CD4-positive, alpha-beta memory T cell (primary cell): ENCODE data around the gene P2RY2. TPM values are rescaled to one million over a fixed set of nuclear protein-coding genes. Genes with fewer than 3 reads are reported as not detected.
A peak's percentile ranks its signal among the peaks of the same experiment; 100 is the strongest.

Experiments used
- CTCF ChIA-PET: fragments of 350-600 bp; sonication (Branson Sonifier 250); formaldehyde crosslinking; loops from one replicate; lab custom pipeline; 2021; ENCODE audit warnings: inconsistent platforms; ENCODE audit not compliant: partially characterized antibody; lab: Charles Lee
- POLR2A ChIA-PET: fragments of 350-600 bp; sonication (Branson Sonifier 250); formaldehyde crosslinking; loops from one replicate; lab custom pipeline; 2021; ENCODE audit not compliant: partially characterized antibody; lab: Charles Lee
- DNase-seq, 5 donors: peaks; one replicate each; pipeline versions ENCODE4 v3.0.0 to v3.0.0-alpha.2; 2020 to 2022; ENCODE audit warnings: mixed read lengths in 1 of 5
- H3K27ac ChIP-seq: one replicate; pipeline ENCODE4 v1.7.0; 2013; ENCODE audit warnings: low read depth, low read length
- H3K27me3 ChIP-seq: 2 replicates; pipeline ENCODE4 v1.7.0; 2013; ENCODE audit warnings: mild to moderate bottlenecking, low read length, moderate library complexity; ENCODE audit not compliant: insufficient read depth
- H3K36me3 ChIP-seq: 2 replicates; pipeline ENCODE4 v1.7.0; 2013; ENCODE audit warnings: mild to moderate bottlenecking, low read length, moderate library complexity; ENCODE audit not compliant: insufficient read depth
- H3K4me1 ChIP-seq: 2 replicates; pipeline ENCODE4 v1.7.0; 2013; ENCODE audit warnings: mild to moderate bottlenecking, low read length, moderate library complexity; ENCODE audit not compliant: insufficient read depth
- H3K4me3 ChIP-seq, 2 donors: one replicate each; pipeline ENCODE4 v1.7.0; 2013; ENCODE audit warnings: low read length in 2 of 2, mild to moderate bottlenecking in 1 of 2
- H3K9me3 ChIP-seq, 2 donors: one replicate each; pipeline ENCODE4 v1.7.0; 2013; ENCODE audit warnings: low read length in 2 of 2, control low read depth in 1 of 2; ENCODE audit not compliant: control insufficient read depth in 1 of 2
- H3K27ac Mint-ChIP-seq, 7 donors: one replicate each; pipeline ENCODE4 v1.8.0; 2020 to 2021; ENCODE audit warnings: mixed read lengths in 7 of 7, mild to moderate bottlenecking in 6 of 7, inconsistent platforms in 3 of 7, moderate library complexity in 3 of 7
- H3K27me3 Mint-ChIP-seq, 2 donors: one replicate each; pipeline ENCODE4 v1.8.0; 2020 to 2021; ENCODE audit warnings: mixed read lengths in 2 of 2
- H3K36me3 Mint-ChIP-seq, 2 donors: one replicate each; pipeline ENCODE4 v1.8.0; 2020 to 2021; ENCODE audit warnings: mixed read lengths in 2 of 2, inconsistent platforms in 1 of 2, mild to moderate bottlenecking in 1 of 2
- H3K4me1 Mint-ChIP-seq, 4 donors: one replicate each; pipeline ENCODE4 v1.8.0; 2020 to 2021; ENCODE audit warnings: mixed read lengths in 4 of 4, mild to moderate bottlenecking in 1 of 4
- H3K4me3 Mint-ChIP-seq, 8 donors: one replicate each; pipeline ENCODE4 v1.8.0; 2020 to 2021; ENCODE audit warnings: mixed read lengths in 8 of 8, mild to moderate bottlenecking in 7 of 8, moderate library complexity in 6 of 8, inconsistent platforms in 3 of 8
- H3K9me3 Mint-ChIP-seq, 8 donors: one replicate each; pipeline ENCODE4 v1.8.0; 2020 to 2021; ENCODE audit warnings: mixed read lengths in 8 of 8, mild to moderate bottlenecking in 5 of 8, inconsistent platforms in 3 of 8, moderate library complexity in 1 of 8
- intact Hi-C: fragments of 100-400 bp; cut with micrococcal nuclease; formaldehyde crosslinking; loops from one replicate; pipeline ENCODE4 v1.15.1; 2023
- polyA plus RNA-seq, 2 donors: library from polyadenylated mRNA; unstranded; fragments of 300-500 nt; fragmentation: Illumina TruSeq; gene quantifications; one replicate each; pipeline ENCODE4 v1.2.3, GENCODE V29; 2021
- total RNA-seq, 2 experiments: library from RNA; stranded (reverse); gene quantifications; one replicate each; pipeline ENCODE4 v1.2.3, GENCODE V29; 2021

The P2RY2 gene
- total and polyA plus RNA-seq, 4 experiments from 2014 or later = not detected

- CTCF ChIA-PET = no interaction called here
- H3K27ac Mint-ChIP-seq = no peak overlapping the region
Measured at GRCh38 chr11:73221996-73222395, 3.9 kb downstream of the P2RY2 start.

GRCh38 chr11:73223998-73224730 is 6.1 kb downstream of the P2RY2 start:
- POLR2A ChIA-PET = no interaction called here
- Mint-ChIP-seq H3K36me3 (no peaks in the 10 kb centered on the region), H3K27me3 (peaks cover 4 to 15% of the 10 kb centered on the region in 2 donors)

More at GRCh38 chr11:73221996-73222395, 3.9 kb downstream of the P2RY2 start:
- H3K36me3 Mint-ChIP-seq = no peaks in the 10 kb centered on the region
- H3K4me3 ChIP-seq = no peak overlapping the region
- no peaks in the 10 kb centered on the region for H3K27me3 ChIP-seq
- H3K36me3 ChIP-seq = no peaks in the 10 kb centered on the region
- no peaks in the 10 kb centered on the region for H3K9me3 ChIP-seq
- H3K27ac ChIP-seq = no peak overlapping the region
- POLR2A ChIA-PET = no interaction called here
- H3K9me3 Mint-ChIP-seq = no peaks in the 10 kb centered on the region
- peaks cover 7 to 16% (median 10%) of the 10 kb centered on the region in 4 donors for H3K4me1 Mint-ChIP-seq
- no peak for DNase-seq
- intact Hi-C loops = no loop called here
- no peaks in the 10 kb centered on the region for H3K4me1 ChIP-seq
- peaks cover 11 to 18% of the 10 kb centered on the region in 2 donors for H3K27me3 Mint-ChIP-seq
- no peak overlapping the region for H3K4me3 Mint-ChIP-seq

GRCh38 chr11:73225001-73225686 is 7.1 kb downstream of the P2RY2 start:
- H3K27ac Mint-ChIP-seq = no peak overlapping the region
- no peak for DNase-seq
- peaks cover 3 to 8% of the 10 kb centered on the region in 2 donors for H3K27me3 Mint-ChIP-seq

More at GRCh38 chr11:73223998-73224730, 6.1 kb downstream of the P2RY2 start:
- intact Hi-C loops = no loop called here
- no peaks in the 10 kb centered on the region for H3K27me3 ChIP-seq
- no peak for DNase-seq
- no peaks in the 10 kb centered on the region for H3K4me1 ChIP-seq
- CTCF ChIA-PET = no interaction called here
- no peak overlapping the region for H3K4me3 Mint-ChIP-seq
- no peak overlapping the region for H3K4me3 ChIP-seq
- H3K27ac ChIP-seq = no peak overlapping the region
- no peaks in the 10 kb centered on the region for H3K9me3 Mint-ChIP-seq
- peaks cover 4 to 9% (median 8%) of the 10 kb centered on the region in 4 donors for H3K4me1 Mint-ChIP-seq
- no peaks in the 10 kb centered on the region for H3K36me3 ChIP-seq
- H3K27ac Mint-ChIP-seq = no peak overlapping the region
- H3K9me3 ChIP-seq = no peaks in the 10 kb centered on the region

GRCh38 chr11:73225851-73226250 is 7.8 kb downstream of the P2RY2 start:
- DNase-seq = no peak
- Mint-ChIP-seq H3K27ac (peak overlapping the region in 1 of 7 donors; percentile 68), H3K9me3 (no peaks in the 10 kb centered on the region), H3K4me3 (no peak overlapping the region), H3K4me1 (peaks cover 0 to 7% (median 5%) of the 10 kb centered on the region in 4 donors), H3K27me3 (peaks cover 3 to 4% of the 10 kb centered on the region in 2 donors), H3K36me3 (no peaks in the 10 kb centered on the region)
- no peaks in the 10 kb centered on the region for H3K4me1 ChIP-seq
- H3K9me3 ChIP-seq = no peaks in the 10 kb centered on the region
- intact Hi-C loops = no loop called here
- ChIA-PET POLR2A (no interaction called here), CTCF (no interaction called here)
- no peak overlapping the region for H3K4me3 ChIP-seq
- H3K36me3 ChIP-seq = no peaks in the 10 kb centered on the region
- no peak overlapping the region for H3K27ac ChIP-seq
- no peaks in the 10 kb centered on the region for H3K27me3 ChIP-seq

More at GRCh38 chr11:73225001-73225686, 7.1 kb downstream of the P2RY2 start:
- Mint-ChIP-seq H3K4me3 (no peak overlapping the region), H3K4me1 (peaks cover under 1 to 7% (median 5%) of the 10 kb centered on the region in 4 donors), H3K36me3 (no peaks in the 10 kb centered on the region), H3K9me3 (no peaks in the 10 kb centered on the region)
- intact Hi-C loops = no loop called here
- ChIA-PET POLR2A (no interaction called here), CTCF (interaction anchor here (0.8 kb wide), 1 partner anchor 11 kb away, joined by 3 read pairs; no protein-coding TSS in a partner anchor)
- no peaks in the 10 kb centered on the region for H3K27me3 ChIP-seq
- no peaks in the 10 kb centered on the region for H3K36me3 ChIP-seq
- H3K9me3 ChIP-seq = no peaks in the 10 kb centered on the region
- H3K4me1 ChIP-seq = no peaks in the 10 kb centered on the region
- no peak overlapping the region for H3K27ac ChIP-seq
- H3K4me3 ChIP-seq = no peak overlapping the region

- H3K36me3 ChIP-seq = no peaks in the 10 kb centered on the region
- H3K27ac ChIP-seq = no peak overlapping the region
Measured at GRCh38 chr11:73226297-73227006, 8.4 kb downstream of the P2RY2 start.

GRCh38 chr11:73227571-73228211 is 9.6 kb downstream of the P2RY2 start:
- DNase-seq = no peak
- H3K36me3 ChIP-seq = no peaks in the 10 kb centered on the region
- H3K27ac ChIP-seq = no peak overlapping the region
- H3K27me3 Mint-ChIP-seq = peaks cover 3 to 4% of the 10 kb centered on the region in 2 donors
- peaks cover 0 to 2% (median 0%) of the 10 kb centered on the region in 8 donors for H3K9me3 Mint-ChIP-seq
- intact Hi-C loops = no loop called here
- no peaks in the 10 kb centered on the region for H3K27me3 ChIP-seq
- H3K27ac Mint-ChIP-seq = no peak overlapping the region
- H3K9me3 ChIP-seq = no peaks in the 10 kb centered on the region
- H3K36me3 Mint-ChIP-seq = no peaks in the 10 kb centered on the region
- H3K4me3 ChIP-seq = no peak overlapping the region
- ChIA-PET POLR2A (no interaction called here), CTCF (no interaction called here)
- H3K4me3 Mint-ChIP-seq = no peak overlapping the region
- H3K4me1 ChIP-seq = no peaks in the 10 kb centered on the region
- H3K4me1 Mint-ChIP-seq = peaks cover 0 to 7% (median 5%) of the 10 kb centered on the region in 4 donors

More at GRCh38 chr11:73226297-73227006, 8.4 kb downstream of the P2RY2 start:
- Histone ChIP-seq H3K4me3 (no peak overlapping the region), H3K9me3 (no peaks in the 10 kb centered on the region), H3K4me1 (no peaks in the 10 kb centered on the region), H3K27me3 (no peaks in the 10 kb centered on the region)
- POLR2A ChIA-PET = no interaction called here
- H3K4me1 Mint-ChIP-seq = peaks cover 0 to 7% (median 5%) of the 10 kb centered on the region in 4 donors
- no peaks in the 10 kb centered on the region for H3K9me3 Mint-ChIP-seq
- H3K4me3 Mint-ChIP-seq = no peak overlapping the region
- peaks cover 3 to 4% of the 10 kb centered on the region in 2 donors for H3K27me3 Mint-ChIP-seq
- CTCF ChIA-PET = no interaction called here
- H3K27ac Mint-ChIP-seq = no peak overlapping the region
- DNase-seq = no peak
- no peaks in the 10 kb centered on the region for H3K36me3 Mint-ChIP-seq
- intact Hi-C loops = no loop called here
